ENCODE results near the gene RBM47.

The RBM47 gene

GRCh38 chr4:40502934-40503333 is 126.7 kb downstream of the RBM47 start:
- no peaks in the 10 kb centered on the region for H3K27me3 Mint-ChIP-seq (ENCODE audit: low read depth)
- peak overlapping the region; percentile 88 for H3K27ac Mint-ChIP-seq
- peaks cover 3% of the 10 kb centered on the region for H3K36me3 Mint-ChIP-seq (ENCODE audit: low read depth)
- H3K9me3 Mint-ChIP-seq = no peaks in the 10 kb centered on the region
- H3K4me1 Mint-ChIP-seq (ENCODE audit: low read depth) = peaks cover 16% of the 10 kb centered on the region
- peak overlapping the region; percentile 42 for H3K4me3 Mint-ChIP-seq

- peak overlapping the region; percentile 18 for H3K27ac Mint-ChIP-seq
- no peaks in the 10 kb centered on the region for H3K27me3 Mint-ChIP-seq (ENCODE audit: low read depth)
- no peaks in the 10 kb centered on the region for H3K9me3 Mint-ChIP-seq
- peaks cover 3% of the 10 kb centered on the region for H3K36me3 Mint-ChIP-seq (ENCODE audit: low read depth)
- no peak overlapping the region for H3K4me3 Mint-ChIP-seq
- H3K4me1 Mint-ChIP-seq (ENCODE audit: low read depth) = peaks cover 16% of the 10 kb centered on the region
Measured at GRCh38 chr4:40502220-40502619, 127.4 kb downstream of the RBM47 start.

- H3K36me3 Mint-ChIP-seq (ENCODE audit: low read depth) = peaks cover 4% of the 10 kb centered on the region
- no peak overlapping the region for H3K27ac Mint-ChIP-seq
- H3K9me3 Mint-ChIP-seq = no peaks in the 10 kb centered on the region
- H3K27me3 Mint-ChIP-seq (ENCODE audit: low read depth) = no peaks in the 10 kb centered on the region
- H3K4me1 Mint-ChIP-seq (ENCODE audit: low read depth) = peaks cover 16% of the 10 kb centered on the region
- H3K4me3 Mint-ChIP-seq = no peak overlapping the region
Measured at GRCh38 chr4:40500781-40501180, 128.9 kb downstream of the RBM47 start.

- Mint-ChIP-seq H3K4me1 (ENCODE audit: low read depth) (peaks cover 9% of the 10 kb centered on the region), H3K9me3 (no peaks in the 10 kb centered on the region), H3K27me3 (ENCODE audit: low read depth) (peaks cover 8% of the 10 kb centered on the region), H3K4me3 (no peak overlapping the region), H3K36me3 (ENCODE audit: low read depth) (peaks cover 1% of the 10 kb centered on the region), H3K27ac (no peak overlapping the region)
Measured at GRCh38 chr4:40493160-40493559, 136.5 kb downstream of the RBM47 start.

- no peaks in the 10 kb centered on the region for H3K9me3 Mint-ChIP-seq
- peaks cover 9% of the 10 kb centered on the region for H3K4me1 Mint-ChIP-seq (ENCODE audit: low read depth)
- H3K27ac Mint-ChIP-seq = no peak overlapping the region
- no peak overlapping the region for H3K4me3 Mint-ChIP-seq
- H3K36me3 Mint-ChIP-seq (ENCODE audit: low read depth) = peaks cover 1% of the 10 kb centered on the region
- peaks cover 8% of the 10 kb centered on the region for H3K27me3 Mint-ChIP-seq (ENCODE audit: low read depth)
Measured at GRCh38 chr4:40492691-40493090, 137.0 kb downstream of the RBM47 start.

GRCh38 chr4:40490481-40490880 is 139.2 kb downstream of the RBM47 start:
- peaks cover 13% of the 10 kb centered on the region for H3K9me3 Mint-ChIP-seq
- no peak overlapping the region for H3K4me3 Mint-ChIP-seq
- peaks cover 8% of the 10 kb centered on the region for H3K27me3 Mint-ChIP-seq (ENCODE audit: low read depth)
- H3K4me1 Mint-ChIP-seq (ENCODE audit: low read depth) = peaks cover 6% of the 10 kb centered on the region
- H3K36me3 Mint-ChIP-seq (ENCODE audit: low read depth) = peaks cover 6% of the 10 kb centered on the region
- no peak overlapping the region for H3K27ac Mint-ChIP-seq

- H3K9me3 Mint-ChIP-seq = peaks cover 15% of the 10 kb centered on the region
- peaks cover 6% of the 10 kb centered on the region for H3K4me1 Mint-ChIP-seq (ENCODE audit: low read depth)
- H3K27me3 Mint-ChIP-seq (ENCODE audit: low read depth) = peaks cover 13% of the 10 kb centered on the region
- no peak overlapping the region for H3K27ac Mint-ChIP-seq
- no peak overlapping the region for H3K4me3 Mint-ChIP-seq
- H3K36me3 Mint-ChIP-seq (ENCODE audit: low read depth) = peaks cover 7% of the 10 kb centered on the region
Measured at GRCh38 chr4:40489961-40490360, 139.7 kb downstream of the RBM47 start.

- Mint-ChIP-seq H3K4me1 (ENCODE audit: low read depth) (peaks cover 4% of the 10 kb centered on the region), H3K36me3 (ENCODE audit: low read depth) (peaks cover 11% of the 10 kb centered on the region), H3K9me3 (peaks cover 15% of the 10 kb centered on the region), H3K4me3 (no peak overlapping the region), H3K27ac (no peak overlapping the region), H3K27me3 (ENCODE audit: low read depth) (peaks cover 25% of the 10 kb centered on the region)
Measured at GRCh38 chr4:40486534-40486933, 143.1 kb downstream of the RBM47 start.

- peaks cover 15% of the 10 kb centered on the region for H3K9me3 Mint-ChIP-seq
- no peak overlapping the region for H3K27ac Mint-ChIP-seq
- H3K27me3 Mint-ChIP-seq (ENCODE audit: low read depth) = peaks cover 22% of the 10 kb centered on the region
- H3K36me3 Mint-ChIP-seq (ENCODE audit: low read depth) = peaks cover 11% of the 10 kb centered on the region
- no peak overlapping the region for H3K4me3 Mint-ChIP-seq
- H3K4me1 Mint-ChIP-seq (ENCODE audit: low read depth) = no peaks in the 10 kb centered on the region
Measured at GRCh38 chr4:40484346-40485090, 145.1 kb downstream of the RBM47 start.

GRCh38 chr4:40482985-40483647 is 146.5 kb downstream of the RBM47 start:
- H3K4me1 Mint-ChIP-seq (ENCODE audit: low read depth) = no peaks in the 10 kb centered on the region

GRCh38 chr4:40481977-40482376 is 147.7 kb downstream of the RBM47 start:
- H3K27me3 Mint-ChIP-seq (ENCODE audit: low read depth) = peaks cover 17% of the 10 kb centered on the region
- H3K9me3 Mint-ChIP-seq = peaks cover 15% of the 10 kb centered on the region
- H3K27ac Mint-ChIP-seq = no peak overlapping the region
- no peaks in the 10 kb centered on the region for H3K4me1 Mint-ChIP-seq (ENCODE audit: low read depth)
- H3K4me3 Mint-ChIP-seq = no peak overlapping the region
- H3K36me3 Mint-ChIP-seq (ENCODE audit: low read depth) = peaks cover 11% of the 10 kb centered on the region

More at GRCh38 chr4:40482985-40483647, 146.5 kb downstream of the RBM47 start:
- Mint-ChIP-seq H3K9me3 (peaks cover 15% of the 10 kb centered on the region), H3K36me3 (ENCODE audit: low read depth) (peaks cover 11% of the 10 kb centered on the region), H3K27me3 (ENCODE audit: low read depth) (peaks cover 17% of the 10 kb centered on the region), H3K4me3 (no peak overlapping the region), H3K27ac (no peak overlapping the region)

GRCh38 chr4:40480291-40480690 is 149.4 kb downstream of the RBM47 start:
- Mint-ChIP-seq H3K4me3 (no peak overlapping the region), H3K36me3 (ENCODE audit: low read depth) (peaks cover 6% of the 10 kb centered on the region), H3K9me3 (peaks cover under 1% of the 10 kb centered on the region), H3K27me3 (ENCODE audit: low read depth) (peaks cover 16% of the 10 kb centered on the region), H3K27ac (no peak overlapping the region), H3K4me1 (ENCODE audit: low read depth) (peaks cover 12% of the 10 kb centered on the region)

GRCh38 chr4:40479378-40479777 is 150.3 kb downstream of the RBM47 start:
- Mint-ChIP-seq H3K9me3 (no peaks in the 10 kb centered on the region), H3K27ac (no peak overlapping the region), H3K4me1 (ENCODE audit: low read depth) (peaks cover 14% of the 10 kb centered on the region), H3K27me3 (ENCODE audit: low read depth) (peaks cover 7% of the 10 kb centered on the region), H3K4me3 (no peak overlapping the region), H3K36me3 (ENCODE audit: low read depth) (peaks cover 4% of the 10 kb centered on the region)

- peaks cover 21% of the 10 kb centered on the region for H3K4me1 Mint-ChIP-seq (ENCODE audit: low read depth)
- no peak overlapping the region for H3K4me3 Mint-ChIP-seq
- no peaks in the 10 kb centered on the region for H3K27me3 Mint-ChIP-seq (ENCODE audit: low read depth)
- no peaks in the 10 kb centered on the region for H3K9me3 Mint-ChIP-seq
- no peak overlapping the region for H3K27ac Mint-ChIP-seq
- H3K36me3 Mint-ChIP-seq (ENCODE audit: low read depth) = peaks cover 5% of the 10 kb centered on the region
Measured at GRCh38 chr4:40475609-40476008, 154.1 kb downstream of the RBM47 start.

All from T-helper 1 cell treated with Interleukin-12 subunit alpha and Interleukin-12 subunit beta and Interleukin-4 antibody, amounts not matched to agents 30 μg/mL and 1 μg/mL, for 36 hours (primary cell).